ENCODE measurements around the gene PDGFB.
A peak's percentile ranks its signal among the peaks of the same experiment; 100 is the strongest.

PDGFB gene

DNA sequence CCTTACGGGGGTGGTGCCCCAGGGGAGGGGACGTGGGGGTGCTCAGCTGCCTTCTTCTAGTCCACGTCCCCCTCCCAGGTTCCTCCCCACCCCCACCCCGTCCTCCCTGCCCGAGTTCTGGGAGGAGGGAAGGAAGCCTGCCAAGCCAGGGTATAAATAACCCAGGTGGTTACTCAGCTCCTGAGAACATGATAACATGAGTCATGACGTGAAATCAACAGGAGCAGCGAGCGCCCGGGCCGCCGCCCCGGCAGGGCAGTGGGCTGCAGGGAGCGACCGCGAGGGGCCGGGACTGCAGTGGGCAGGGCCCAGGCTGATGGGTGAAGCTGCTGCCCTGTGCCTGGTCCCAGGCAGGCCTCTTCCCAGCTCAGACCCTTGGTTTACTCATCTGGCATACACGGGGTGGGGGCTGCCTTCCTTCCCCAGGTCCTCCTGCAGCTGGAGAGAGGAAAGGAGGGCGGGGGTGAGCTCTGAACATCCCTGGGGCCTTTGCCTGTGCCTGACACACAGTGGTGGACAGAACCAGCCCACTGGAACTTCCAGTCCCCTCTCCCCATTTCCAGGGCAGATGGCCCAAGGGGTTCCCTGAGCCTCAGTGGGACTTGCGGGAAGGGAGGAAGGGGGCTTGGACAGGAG is 8.8 kb upstream of the PDGFB start:
- no peak for DNase-seq

DNA sequence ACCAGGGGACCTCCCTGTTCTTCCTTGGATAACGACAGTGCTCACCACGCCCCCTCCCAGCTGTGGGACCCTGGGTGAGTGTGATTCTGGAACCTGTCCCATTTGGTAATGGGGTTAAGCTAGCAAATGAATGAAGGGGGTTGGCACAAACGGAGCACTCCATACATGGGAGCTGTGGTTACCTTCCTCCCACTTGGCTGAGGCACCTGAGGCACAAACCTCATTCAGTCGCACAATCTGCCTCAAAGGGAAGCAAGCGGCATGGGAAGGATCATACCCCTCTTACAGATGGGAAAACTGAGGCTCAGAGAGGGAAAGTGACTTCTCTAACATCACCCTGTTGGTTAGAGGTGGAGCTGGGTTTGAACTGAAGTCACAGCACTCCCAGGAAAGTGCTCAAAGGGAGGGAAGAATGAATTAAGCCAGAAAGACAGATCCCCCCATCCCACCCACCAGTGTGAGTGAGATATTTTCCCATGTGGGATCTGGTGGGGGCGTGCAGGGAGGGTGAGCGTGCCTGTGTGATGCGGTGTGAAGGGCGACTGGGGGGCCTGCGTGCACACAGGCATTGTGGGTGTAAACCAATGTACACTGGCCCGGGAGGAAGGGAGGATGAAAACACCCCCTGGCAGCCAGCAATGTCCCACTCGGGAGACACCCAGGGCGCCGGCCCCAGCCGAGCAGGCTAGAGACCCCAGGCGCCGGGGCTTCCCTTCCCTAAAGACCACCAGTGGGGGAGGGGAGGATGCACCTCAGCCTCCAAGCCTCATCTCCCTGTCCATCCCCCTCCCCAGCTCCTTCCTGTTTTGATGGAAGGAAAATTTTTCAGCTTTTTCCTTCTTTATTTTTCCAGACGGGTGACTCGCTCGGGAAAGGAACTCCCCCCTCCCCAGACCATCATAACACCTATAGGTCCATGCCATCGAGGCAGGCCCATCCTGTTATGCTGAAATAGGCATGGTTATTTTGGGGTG is 8.0 kb upstream of the PDGFB start:
- DNase-seq = no peak

DNA sequence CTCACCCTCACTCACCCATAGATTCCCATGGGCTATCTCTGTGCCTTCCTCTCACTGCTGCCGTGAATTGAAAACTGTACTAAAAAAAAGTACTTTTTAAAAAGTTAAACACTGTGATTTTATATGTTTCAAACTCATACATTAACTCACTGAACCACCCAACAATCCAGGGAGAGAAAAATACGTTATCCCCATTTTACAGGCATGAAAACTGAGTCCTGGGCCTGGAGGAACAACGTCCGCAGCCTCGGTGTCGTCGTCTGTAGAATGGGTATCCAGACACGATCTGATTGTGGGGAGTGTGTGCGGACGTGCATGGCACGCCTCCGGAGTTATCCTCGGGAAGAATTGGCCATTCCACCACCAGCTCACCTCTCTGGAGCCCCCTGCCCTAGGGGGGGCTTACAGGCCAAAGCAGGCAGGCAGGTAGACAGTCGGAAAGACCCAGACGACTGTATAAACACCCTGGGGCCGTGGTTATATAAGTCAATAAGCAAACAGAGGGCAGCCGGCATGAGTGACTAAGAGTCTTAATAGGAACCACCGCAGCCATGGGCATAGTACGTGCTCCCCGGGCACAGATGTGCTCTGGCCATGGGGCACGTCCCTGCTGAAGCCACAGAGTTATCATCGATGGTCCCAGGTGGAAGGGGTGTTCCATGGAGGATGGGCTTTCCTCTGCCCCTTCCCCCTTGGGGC is 7.1 kb upstream of the PDGFB start:
- no peak for DNase-seq

DNA sequence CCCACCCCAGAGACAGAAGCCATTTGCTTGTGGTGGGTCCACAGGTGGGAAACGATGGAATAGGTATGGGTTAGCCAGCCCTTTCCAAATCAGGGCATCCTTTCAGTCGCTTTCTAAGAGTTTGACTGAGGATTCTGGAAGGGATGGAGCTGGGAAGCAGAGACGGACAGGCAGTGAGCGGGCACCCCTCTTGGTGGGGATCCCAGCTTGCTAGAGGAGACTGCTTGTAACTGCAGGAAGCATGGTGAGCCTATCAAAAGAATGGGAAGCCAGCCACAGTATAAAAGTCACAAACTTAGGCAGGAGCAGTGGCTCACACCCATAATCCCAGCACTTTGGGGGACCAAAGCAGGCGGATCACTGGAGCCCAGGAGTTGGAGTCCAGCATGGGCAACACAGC is 6.1 kb upstream of the PDGFB start:
- DNase-seq = no peak

DNA sequence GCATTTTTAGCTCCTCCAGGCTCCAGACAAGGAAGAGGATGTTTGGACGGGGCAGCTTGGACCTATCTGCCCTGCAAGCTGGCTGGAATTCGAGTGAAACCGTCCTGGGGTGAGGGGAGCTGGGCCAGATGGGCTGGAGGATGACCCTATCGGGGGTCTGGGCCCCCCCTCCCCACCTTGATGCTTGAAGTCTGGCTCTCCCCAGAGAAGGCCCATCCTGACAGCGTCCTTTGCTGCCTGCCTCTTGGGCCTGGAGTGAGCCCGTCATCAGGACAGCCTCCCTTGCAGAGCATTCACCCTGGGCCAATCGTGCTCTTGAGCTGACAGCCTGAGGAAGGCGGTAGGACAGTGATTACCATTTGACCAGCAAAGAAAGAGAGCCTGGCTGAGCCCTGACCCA is 5.3 kb upstream of the PDGFB start:
- no peak for DNase-seq

DNA sequence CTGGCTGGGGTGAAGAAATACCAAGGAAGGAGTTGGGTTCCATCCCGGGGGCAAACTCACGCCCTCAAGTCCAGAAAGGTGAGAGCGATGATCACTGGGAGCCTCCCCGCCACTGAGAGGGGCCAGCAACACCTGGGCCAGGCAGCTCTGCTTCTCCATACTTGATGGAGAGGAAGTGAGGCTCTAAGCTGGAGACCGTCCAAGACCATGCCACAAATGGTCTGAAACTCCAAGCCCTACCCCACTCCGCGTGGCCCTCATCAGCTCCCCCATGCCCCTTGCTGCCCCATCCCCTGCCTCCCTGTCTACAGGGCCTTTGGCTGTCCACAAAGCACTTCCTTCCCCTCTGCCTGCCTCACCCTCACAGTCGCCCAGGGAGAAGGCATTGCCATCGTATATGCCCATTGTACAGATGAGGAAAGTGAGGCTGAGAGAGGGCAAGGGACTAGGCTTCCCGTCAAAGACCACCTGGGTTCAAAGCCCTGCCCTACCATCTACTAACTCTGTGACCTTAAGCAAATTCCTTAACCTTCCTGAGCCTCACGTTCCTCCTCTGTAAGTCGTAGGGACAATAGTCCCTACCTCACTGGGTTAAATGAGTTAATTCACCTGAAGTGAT is 4.4 kb upstream of the PDGFB start:
- no peak for DNase-seq

DNA sequence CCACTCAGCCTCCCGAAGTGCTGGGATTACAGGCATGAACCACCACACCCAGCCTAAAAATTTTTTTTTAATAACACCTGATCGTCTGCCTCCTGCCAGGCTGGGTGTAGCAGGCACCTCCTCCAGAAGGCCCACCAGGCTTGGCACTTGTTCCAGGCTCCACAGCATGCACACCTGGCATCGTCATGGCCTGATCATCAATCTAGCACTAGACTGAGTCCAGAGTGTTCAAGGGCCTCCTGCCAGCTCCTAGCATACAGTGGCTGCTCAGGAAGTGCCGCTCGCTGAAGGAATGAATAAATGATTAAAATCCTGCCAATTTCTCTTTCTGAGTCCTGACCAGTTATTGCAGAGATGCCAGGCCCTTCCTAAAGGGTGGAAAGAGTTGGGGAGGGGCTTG is 3.5 kb upstream of the PDGFB start:
- no peak for DNase-seq

DNA sequence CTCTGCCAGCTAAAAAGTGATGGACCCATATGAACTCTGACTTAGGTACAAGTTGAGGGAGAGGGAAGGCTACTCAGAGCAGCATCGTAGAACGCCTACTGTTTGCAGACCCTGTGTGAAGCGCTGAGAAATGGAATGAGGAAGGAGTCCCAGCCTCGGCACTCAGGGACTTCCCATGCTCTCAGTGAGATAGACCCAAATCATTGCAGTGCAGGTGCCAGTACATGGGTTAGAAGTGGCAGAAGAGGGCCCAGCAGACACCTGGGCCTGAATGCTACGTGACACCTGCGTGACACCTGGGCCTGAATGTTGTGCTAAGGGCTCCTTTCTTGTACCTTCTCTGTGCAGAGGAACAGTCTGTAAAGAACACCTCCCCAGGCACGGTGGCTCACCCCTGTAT is 2.6 kb upstream of the PDGFB start:
- no peak for DNase-seq

DNA sequence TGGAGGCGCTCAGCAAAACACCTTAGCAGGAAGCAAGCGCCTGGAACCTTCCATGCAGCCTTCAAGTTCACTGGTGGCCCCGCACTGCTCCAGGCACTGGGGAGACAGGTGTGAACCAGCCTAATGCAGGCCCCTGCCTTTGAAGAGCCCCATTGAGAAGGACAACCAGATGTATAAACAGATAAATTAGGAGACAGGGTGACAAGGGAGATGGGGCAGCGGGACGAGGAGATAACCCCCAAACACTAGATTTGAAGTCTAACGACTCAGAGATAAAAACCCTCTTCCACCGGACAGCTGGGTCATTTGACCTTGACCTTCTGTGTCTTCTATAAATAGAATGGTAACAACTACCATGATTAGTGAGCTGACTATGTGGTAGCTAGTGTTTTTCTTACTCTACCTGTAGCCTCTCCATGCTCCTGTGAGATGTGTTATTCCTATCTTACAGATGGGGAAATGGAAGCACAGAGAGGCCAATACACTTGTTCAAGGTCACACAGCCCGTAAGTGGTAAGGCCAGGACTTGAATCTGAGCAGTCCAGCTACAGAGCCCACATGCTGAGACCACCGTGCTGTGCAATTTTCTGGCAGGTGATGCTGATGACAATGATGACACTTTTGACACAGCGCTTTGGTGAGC is 2.0 kb upstream of the PDGFB start:
- no peak for DNase-seq

DNA sequence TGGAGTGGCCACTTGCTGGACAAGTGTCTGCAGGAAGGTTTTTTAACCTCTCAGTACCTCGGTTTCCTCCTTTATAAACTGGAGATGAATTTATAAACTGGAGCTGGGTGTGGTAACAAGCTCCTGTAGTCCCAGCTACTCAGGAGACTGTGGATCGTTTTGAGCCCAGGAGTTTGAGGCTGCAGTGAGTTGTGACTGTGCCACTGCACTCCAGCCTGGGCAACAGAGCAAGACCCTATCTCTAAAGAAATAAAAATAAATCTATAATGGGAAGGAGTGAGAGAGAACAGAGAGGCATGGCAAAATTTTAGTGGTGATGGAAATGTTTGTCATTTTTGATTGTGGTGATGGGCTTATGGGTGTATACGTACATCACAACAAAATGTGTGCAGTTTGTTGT is 1.4 kb upstream of the PDGFB start:
- no peak for DNase-seq

DNA sequence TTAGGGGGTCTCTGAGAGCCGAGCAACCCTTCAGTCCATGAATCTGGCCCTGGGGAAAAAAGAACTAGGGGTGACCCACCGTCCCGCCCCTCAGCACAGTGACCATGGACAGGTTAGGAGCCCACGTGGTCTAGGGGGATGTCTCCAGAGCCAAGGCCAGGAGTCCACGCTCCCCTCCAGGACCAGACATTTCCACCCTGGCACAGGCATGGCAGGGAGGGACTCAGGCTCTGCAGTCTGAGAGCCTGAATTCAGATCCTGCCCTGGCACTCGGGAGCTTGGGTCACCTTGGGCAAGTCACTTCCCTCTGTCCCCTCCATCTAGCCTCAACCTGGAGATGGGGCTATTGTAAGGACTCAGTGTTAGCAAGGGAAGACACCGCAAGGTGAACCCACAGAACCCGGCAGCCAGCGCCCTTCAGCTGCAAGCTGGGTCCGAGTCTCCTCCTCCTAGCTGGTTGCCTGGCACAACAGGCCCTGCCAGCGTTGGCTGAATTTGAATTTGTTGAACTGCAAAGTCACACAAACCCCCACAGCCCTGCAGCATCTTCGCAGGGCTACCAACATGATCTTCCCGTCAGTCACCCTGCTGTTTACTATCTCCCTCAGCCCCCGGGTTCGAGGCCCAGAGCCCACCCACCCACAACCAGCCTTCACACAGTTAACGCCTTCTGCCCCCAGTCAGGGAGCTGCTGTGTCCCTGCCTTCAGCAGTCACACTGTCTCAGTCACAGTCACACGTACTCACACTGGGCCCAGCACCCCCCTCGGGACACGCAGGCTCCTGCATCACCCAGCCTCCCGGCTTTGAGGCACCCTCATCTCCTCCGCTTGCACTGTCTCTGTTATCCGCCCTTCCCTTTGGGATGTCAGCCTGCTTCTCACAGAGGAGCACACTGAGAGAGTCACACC is 603 bp upstream of the PDGFB start:
- DNase-seq = no peak

DNA sequence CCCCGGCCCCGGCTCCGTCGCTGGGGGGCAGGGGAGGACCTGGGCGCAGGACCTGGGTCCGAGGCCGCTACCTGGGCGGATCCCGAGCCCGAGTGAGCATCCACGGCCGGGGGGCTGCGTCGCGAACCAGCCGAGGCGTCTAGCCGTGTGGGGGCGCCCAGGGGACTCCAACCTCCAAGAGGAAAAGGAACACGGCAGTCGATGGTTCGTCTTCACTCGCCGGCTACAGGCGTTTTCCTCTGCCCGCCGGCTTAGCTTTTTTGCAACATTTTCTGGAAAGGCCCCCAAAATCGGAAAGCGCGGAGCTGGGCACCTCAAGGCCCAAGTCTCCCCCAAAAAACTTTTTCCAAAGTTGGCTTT is 666 bp downstream of the PDGFB start:
- DNase-seq = no peak

DNA sequence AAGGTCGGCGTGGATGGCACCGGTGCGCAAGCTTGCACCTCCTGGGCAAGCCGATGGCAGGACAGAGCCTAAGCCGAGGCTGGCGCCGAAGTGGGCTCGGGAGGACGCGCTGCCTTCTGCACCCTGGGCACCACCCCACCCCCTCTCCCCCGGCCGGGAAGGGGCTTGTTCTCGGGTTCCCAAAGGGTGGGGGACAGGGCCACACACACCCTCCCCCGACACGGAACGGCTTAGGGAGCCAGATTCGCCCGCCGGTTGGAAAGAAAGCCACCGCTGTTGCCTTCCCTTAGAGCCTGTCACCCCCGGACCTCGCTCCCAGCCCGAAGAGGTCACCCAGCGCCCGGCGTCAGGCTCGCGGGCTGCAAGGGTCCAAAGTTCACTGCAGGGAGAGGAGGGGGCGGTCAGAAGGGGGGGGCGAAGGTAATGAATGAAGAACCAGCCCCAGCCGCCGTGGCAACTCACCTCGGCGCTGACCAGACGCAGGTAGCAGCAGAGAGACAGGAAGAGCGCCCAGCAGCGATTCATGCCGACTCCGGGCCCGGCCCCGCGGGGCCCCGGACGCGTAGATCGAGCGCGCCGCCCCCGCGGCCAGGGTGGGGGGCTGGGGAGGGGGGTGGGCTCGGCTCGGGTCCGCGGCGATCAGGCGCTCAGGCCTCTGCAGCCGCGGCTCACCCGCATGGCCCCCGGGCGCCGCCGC is 1.2 kb downstream of the PDGFB start:
- DNase-seq = no peak

DNA sequence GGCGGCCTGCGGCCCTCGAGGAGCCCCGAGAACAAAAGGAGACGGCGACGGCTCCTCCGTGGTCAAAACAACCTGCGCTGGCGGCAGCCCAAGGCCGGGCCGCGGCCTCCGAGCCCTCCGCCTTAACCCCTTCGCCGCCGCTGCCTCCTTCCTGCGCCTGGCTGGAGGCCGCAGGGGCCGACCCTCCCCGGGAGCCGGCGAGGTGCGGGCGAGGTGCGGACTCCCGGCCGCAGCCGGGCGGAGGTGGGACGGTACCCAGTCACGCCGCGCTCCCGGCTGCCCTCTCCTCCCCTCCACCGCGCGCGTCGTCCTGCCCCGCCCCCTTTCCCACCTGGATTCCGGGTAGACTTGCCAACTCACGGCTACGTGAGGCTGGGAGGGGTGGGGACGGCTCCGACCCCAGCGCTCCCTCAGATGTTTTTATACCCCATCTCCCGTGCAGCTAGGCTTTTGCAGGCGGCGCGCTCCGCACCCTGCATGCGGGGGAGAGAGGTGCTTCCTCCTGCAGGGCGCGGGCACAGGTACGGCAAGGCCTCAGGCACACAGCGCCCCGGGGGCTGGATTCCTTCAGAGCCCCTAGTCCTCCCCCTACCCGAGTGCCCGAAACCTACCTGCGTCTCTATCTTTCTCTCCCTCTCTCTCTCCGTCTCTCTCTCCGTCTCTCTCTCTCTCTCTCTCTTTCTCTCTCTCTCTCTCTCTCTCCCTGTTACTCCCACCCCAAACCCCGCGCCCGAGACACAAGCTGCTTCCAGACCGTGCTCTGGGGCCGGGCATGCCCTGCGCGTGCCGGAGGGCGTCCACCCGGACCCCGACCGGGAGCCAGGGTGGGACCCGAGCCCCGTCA is 2.0 kb downstream of the PDGFB start:
- no peak for DNase-seq

DNA sequence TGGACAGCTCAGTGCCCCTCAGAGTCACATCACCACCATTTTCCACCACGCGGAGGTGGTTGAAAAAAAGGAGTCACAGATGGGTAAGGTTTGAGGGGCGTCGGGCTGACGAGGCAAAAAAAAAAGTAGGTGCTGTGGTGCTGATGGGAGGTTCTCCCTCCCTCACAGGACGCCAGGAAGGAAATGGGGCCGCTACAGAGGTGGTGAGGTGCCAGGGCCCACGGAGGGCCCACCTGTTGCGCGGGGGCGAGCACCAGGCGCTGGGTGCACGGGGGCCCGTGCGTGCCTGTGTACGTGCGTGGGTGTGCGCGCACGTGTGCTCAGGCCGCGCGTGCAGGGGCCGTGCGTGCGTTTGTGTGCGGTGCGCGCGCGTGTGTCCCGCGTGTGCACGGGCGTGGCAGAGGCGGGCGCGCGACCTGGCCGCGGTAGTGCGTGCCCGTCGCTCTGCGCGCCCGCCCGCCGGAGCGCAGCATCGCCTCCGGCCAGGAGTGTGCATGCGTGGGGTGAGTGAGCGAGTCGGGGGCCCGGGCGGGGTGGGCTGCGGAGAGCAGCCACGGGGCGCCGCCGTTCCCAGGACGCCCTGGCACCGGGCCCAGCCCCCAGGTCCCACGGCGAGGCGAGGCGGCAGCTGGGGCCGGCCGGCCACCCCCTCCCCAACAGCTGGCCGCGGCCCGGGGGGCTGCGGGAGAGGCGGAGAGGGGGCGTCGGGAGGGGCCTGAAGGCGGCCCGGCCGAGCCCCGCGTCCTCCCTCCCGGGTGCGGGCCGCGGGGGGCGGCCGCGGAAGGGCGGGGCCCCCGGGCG is 2.8 kb downstream of the PDGFB start:
- no peak for DNase-seq

DNA sequence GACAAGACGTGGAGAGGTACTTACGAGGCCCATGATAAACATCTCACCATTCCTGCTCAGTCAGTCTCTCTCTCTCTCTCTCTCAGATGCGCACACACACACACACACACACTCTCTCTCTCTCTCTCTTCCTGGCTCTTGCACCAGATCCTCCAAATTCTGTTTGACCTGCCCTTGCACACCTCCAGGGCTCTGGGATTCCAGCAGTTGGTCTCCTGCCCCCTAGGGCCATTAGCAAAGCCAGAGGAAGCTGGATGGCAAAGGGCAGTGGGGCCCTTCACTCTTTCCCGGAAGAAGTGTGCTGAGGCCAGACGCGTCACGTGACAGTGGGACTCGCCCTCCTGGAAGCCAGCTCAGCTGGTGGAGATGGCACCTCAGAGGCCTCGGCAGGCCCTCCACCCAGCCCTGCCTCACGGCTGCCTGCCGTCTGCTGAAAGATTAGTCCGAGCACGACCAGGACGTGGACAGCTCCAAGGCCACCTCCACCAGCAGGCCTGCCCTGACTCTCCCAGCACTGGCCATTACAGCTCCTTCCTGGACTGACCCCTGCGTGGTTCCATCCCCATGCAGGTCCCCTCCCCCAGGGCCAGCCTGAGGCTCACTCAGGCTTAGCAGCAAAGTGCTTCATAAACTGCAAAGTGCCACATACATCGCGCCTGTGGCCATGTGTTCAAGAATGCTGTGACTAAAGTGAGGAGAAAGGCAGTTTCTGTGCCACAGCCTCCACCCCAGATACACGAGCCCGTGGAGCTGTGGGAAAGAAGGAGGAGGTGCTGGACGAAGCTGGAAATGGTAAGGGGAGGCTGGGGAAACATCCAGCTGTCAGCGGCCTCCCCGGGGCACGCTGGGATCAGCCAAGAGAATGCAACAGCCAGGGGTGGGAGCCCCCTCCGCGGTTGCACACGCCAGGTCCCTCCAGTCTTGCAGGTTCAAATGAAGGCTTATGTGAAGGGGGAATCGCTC is 3.7 kb downstream of the PDGFB start:
- no peak for DNase-seq

DNA sequence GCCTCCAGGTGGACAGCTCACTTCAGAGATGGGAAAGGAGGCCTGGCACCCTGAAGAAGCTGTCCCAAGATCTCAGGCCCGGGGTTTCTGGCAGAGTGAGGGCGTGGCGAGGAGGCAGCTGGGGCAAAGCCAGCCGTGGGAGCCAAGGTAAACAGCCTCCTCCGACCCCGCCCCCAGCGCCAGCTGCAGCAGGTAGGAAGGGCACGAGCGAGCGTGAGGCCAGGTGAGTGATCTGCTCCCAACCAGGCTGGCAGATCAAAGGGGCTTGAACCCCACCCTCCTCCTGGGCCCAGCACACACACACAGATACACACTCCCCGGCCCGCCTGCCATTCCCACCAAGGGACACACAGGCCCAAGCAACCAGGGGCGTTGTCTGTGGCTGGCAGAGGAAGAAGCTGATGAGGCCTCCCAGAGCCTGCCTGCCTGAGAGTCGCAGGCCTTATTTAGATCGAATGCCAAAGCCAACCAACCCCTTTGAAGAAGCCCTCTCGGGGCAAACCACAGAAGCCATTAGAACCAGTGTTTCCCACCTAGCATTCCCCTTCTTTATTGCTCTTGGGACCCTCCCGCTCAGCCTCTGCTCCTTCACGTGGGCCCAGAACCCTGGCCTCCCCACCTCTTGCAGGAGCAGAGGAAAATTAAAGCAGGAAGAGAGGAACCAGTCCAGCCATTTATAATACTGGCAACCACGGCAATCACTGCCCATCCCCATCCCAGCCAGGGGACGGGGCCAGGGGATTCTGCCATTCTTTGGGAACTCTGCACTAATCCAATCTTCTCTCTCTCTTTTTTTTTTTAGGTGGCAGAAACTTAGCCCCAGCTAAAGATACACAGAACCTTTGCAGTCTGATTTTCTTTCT is 5.0 kb downstream of the PDGFB start:
- DNase-seq = peak; percentile 71 to 77
